GM12875 (cell line): ENCODE results near the gene RUNX1.

Experiments
- H3K4me3 ChIP-seq: one replicate; pipeline ENCODE4 v1.5.1; 2011; ENCODE audit warnings: low read depth, low read length, control low read depth
- CTCF ChIP-seq: IDR thresholded peaks from 2 replicates; pipeline ENCODE4 v1.5.1; 2011; ENCODE audit warnings: low read depth, mild to moderate bottlenecking, control low read depth, inconsistent platforms, low read length, moderate library complexity, borderline replicate concordance; ENCODE audit not compliant: insufficient read depth

Gene RUNX1

GRCh38 chr21:34797921-34798535 is 251.1 kb downstream of the RUNX1 start:
- no peak overlapping the region for H3K4me3 ChIP-seq
- TF ChIP-seq CTCF = no peak

GRCh38 chr21:34797201-34797525 is 251.9 kb downstream of the RUNX1 start:
- TF ChIP-seq CTCF = no peak
- no peak overlapping the region for H3K4me3 ChIP-seq

- no peak overlapping the region for H3K4me3 ChIP-seq
- TF ChIP-seq CTCF = no peak
Measured at GRCh38 chr21:34796518-34797200, 252.4 kb downstream of the RUNX1 start.

GRCh38 chr21:34795548-34796180 is 253.4 kb downstream of the RUNX1 start:
- TF ChIP-seq CTCF = no peak
- no peak overlapping the region for H3K4me3 ChIP-seq

GRCh38 chr21:34795175-34795547 is 253.9 kb downstream of the RUNX1 start:
- no peak overlapping the region for H3K4me3 ChIP-seq

GRCh38 chr21:34794686-34795085 is 254.4 kb downstream of the RUNX1 start:
- no peak for TF ChIP-seq CTCF
- no peak overlapping the region for H3K4me3 ChIP-seq

More at GRCh38 chr21:34795175-34795547, 253.9 kb downstream of the RUNX1 start:
- TF ChIP-seq CTCF = no peak

GRCh38 chr21:34793471-34793870 is 255.6 kb downstream of the RUNX1 start:
- no peak overlapping the region for H3K4me3 ChIP-seq
- TF ChIP-seq CTCF = no peak
